Spleen (tissue), 11 donors: ENCODE measurements around the gene SCGB1A1. TPM values are rescaled to one million over a fixed set of nuclear protein-coding genes. Genes with fewer than 3 reads are reported as not detected.
A peak's percentile ranks its signal among the peaks of the same experiment; 100 is the strongest.

Experiments
- DNase-seq: peaks from one replicate; pipeline ENCODE4 v3.0.0-alpha.2; 2020
- H3K27ac ChIP-seq, 8 donors: fragments of 200-600 bp; sonication (generic) in 7 of 8; 1 replicate in 4 of 8; 2 replicates in 4 of 8; pipeline versions ENCODE4 v1.5.0 to v1.8.0; 2016 to 2021; ENCODE audit warnings: inconsistent platforms in 4 of 8, mild to moderate bottlenecking in 4 of 8, moderate library complexity in 1 of 8
- H3K27me3 ChIP-seq, 7 donors: fragments of 200-600 bp; sonication (generic) in 6 of 7; replicated peaks in 1 of 7; 1 replicate in 4 of 7; 2 replicates in 3 of 7; pipeline versions ENCODE4 v1.5.0 to v1.8.0; 2016 to 2021; ENCODE audit warnings: inconsistent platforms in 3 of 7, mild to moderate bottlenecking in 1 of 7
- H3K36me3 ChIP-seq, 6 donors: fragments of 200-600 bp; sonication (generic) in 5 of 6; 1 replicate in 4 of 6; 2 replicates in 2 of 6; pipeline versions ENCODE4 v1.5.0 to v1.8.0; 2016 to 2021; ENCODE audit warnings: inconsistent platforms in 2 of 6
- H3K4me1 ChIP-seq, 6 donors: fragments of 200-600 bp; sonication (generic) in 5 of 6; 1 replicate in 3 of 6; 2 replicates in 3 of 6; pipeline versions ENCODE4 v1.5.0 to v1.8.0; 2016 to 2021; ENCODE audit warnings: inconsistent platforms in 3 of 6
- H3K4me3 ChIP-seq, 8 donors: fragments of 200-600 bp; sonication (generic) in 7 of 8; 1 replicate in 4 of 8; 2 replicates in 4 of 8; pipeline versions ENCODE4 v1.5.0 to v1.8.0; 2016 to 2021; ENCODE audit warnings: inconsistent platforms in 4 of 8, mild to moderate bottlenecking in 4 of 8, moderate library complexity in 2 of 8
- H3K9me3 ChIP-seq, 8 donors: fragments of 200-600 bp; sonication (generic) in 7 of 8; 1 replicate in 4 of 8; 2 replicates in 4 of 8; pipeline versions ENCODE4 v1.5.0 to v1.8.0; 2016 to 2021; ENCODE audit warnings: inconsistent platforms in 4 of 8
- POLR2A ChIP-seq, 3 donors: fragments of 450-650 bp; IDR thresholded peaks; one replicate each; pipeline ENCODE4 v1.5.1; 2017; ENCODE audit warnings: antibody characterized with exemption in 3 of 3, mild to moderate bottlenecking in 1 of 3
- POLR2AphosphoS5 ChIP-seq, 3 donors: sonication (generic); formaldehyde crosslinking; IDR thresholded peaks; one replicate each; pipeline ENCODE4 v1.5.1; 2017; ENCODE audit warnings: antibody characterized with exemption in 3 of 3
- WGBS, 5 donors: extraction: QIAGEN DNeasy Blood & Tissue Kit in 3 of 5; methylation state at CpG; one replicate each; pipeline versions ENCODE4 v1.1.5 to v1.1.7; 2013 to 2018; 5-methylcytosine and 5-hydroxymethylcytosine counted together
- intact Hi-C: fragments of 100-400 bp; cut with DNase I; formaldehyde crosslinking; loops from one replicate; pipeline ENCODE4 v1.15.0; 2023; ENCODE audit warnings: low total_unique reads
- polyA plus RNA-seq, 3 donors: library from polyadenylated mRNA; stranded (reverse); fragments of 200-250 nt; gene quantifications; one replicate each; pipeline ENCODE4 v1.2.1, GENCODE V29; 2013
- total RNA-seq, 7 donors: library from RNA; depleted of rRNA in 3 of 7; stranded (reverse); fragments of >200 nt in 3 of 7; fragmentation: NEBNext Ultra II Directional in 4 of 7; extraction: Animal tissue kit (Norgen Biotek cat#: 25700) in 4 of 7; gene quantifications; one replicate each; pipeline versions ENCODE4 v1.1.0 to v1.2.1, GENCODE V29; 2016 to 2021
- TF ChIP-seq, protein P1 (sequence below), 11 experiments: fragments of 200-600 bp in 7 of 11; fragments of 450-650 bp in 4 of 11; sonication (generic) in 4 of 11; IDR thresholded peaks in 8 of 11; conservative IDR thresholded peaks in 3 of 11; 1 replicate in 7 of 11; 2 replicates in 4 of 11; pipeline versions ENCODE4 v1.4.0 to v1.8.0; 2016 to 2021; ENCODE audit warnings: antibody characterized with exemption in 11 of 11, inconsistent platforms in 4 of 11, mild to moderate bottlenecking in 1 of 11
- donor health status: healthy with polysubstance abuse.
- donor health status: DM: no; HTN: no; CAD: no; lungs with moderate emphysema.
- donor health status: DM: no; HTN: no; CAD: no.
- donor health status: Bipolar disorder and iron deficiency.
- donor health status: healthy.
- donor health status: DM: no; HTN: no; CAD: no.
- donor health status: DM: yes; HTN: yes; CAD: no.

The SCGB1A1 gene
- total and polyA plus RNA-seq, 10 donors: 0.35 TPM; not detected in 9

DNA sequence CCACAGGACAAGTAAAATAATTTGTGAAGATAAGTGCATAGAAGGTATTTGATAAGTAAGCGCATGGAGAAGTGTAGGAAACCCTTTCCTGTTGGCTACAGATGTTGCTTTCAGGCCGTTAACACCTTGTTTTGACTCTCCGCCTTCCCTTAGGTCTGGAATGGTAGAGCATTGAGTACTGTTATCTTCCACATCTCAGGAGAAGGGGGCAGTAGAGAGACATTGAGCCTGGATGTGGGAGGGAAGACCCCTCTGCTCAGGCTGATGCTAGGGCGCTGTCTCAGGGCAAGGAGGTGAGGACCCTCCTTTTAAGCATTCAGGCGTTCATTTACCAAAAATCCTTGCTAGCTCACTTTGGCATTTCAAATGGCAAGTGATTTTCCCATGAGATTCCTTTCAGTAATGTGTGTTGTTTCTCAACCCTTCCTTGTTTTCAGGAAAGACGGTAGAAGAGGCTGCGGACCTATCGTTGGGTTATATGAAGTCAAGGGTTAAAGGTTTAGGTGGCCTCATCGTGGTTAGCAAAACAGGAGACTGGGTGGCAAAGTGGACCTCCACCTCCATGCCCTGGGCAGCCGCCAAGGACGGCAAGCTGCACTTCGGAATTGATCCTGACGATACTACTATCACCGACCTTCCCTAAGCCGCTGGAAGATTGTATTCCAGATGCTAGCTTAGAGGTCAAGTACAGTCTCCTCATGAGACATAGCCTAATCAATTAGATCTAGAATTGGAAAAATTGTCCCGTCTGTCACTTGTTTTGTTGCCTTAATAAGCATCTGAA, 27.0 kb upstream of the SCGB1A1 start:
- 88 to 90% (median 89%) methylated on average over 16 of the region's 16 CpGs for WGBS, 5 donors
- peak; percentile 24 for DNase-seq
- no peak overlapping the region for H3K27ac ChIP-seq
- H3K4me1 ChIP-seq: peaks cover 0 to 17% (median 5%) of the 10 kb centered on the region in 6 donors
- no peaks in the 10 kb centered on the region for H3K27me3 ChIP-seq
- H3K36me3 ChIP-seq: peaks cover 0 to 12% (median 0%) of the 10 kb centered on the region in 6 donors
- TF ChIP-seq POLR2AphosphoS5 (IDR thresholded peaks at IDR 0.05): no peak
- TF ChIP-seq, protein P1, sequence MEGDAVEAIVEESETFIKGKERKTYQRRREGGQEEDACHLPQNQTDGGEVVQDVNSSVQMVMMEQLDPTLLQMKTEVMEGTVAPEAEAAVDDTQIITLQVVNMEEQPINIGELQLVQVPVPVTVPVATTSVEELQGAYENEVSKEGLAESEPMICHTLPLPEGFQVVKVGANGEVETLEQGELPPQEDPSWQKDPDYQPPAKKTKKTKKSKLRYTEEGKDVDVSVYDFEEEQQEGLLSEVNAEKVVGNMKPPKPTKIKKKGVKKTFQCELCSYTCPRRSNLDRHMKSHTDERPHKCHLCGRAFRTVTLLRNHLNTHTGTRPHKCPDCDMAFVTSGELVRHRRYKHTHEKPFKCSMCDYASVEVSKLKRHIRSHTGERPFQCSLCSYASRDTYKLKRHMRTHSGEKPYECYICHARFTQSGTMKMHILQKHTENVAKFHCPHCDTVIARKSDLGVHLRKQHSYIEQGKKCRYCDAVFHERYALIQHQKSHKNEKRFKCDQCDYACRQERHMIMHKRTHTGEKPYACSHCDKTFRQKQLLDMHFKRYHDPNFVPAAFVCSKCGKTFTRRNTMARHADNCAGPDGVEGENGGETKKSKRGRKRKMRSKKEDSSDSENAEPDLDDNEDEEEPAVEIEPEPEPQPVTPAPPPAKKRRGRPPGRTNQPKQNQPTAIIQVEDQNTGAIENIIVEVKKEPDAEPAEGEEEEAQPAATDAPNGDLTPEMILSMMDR (IDR thresholded peaks at IDR 0.05 in 8 of 11, conservative IDR thresholded peaks at IDR 0.05 in 3 of 11): no peak
- TF ChIP-seq POLR2A (IDR thresholded peaks at IDR 0.05): no peak
- H3K4me3 ChIP-seq: no peak overlapping the region
- no peaks in the 10 kb centered on the region for H3K9me3 ChIP-seq
- intact Hi-C loops: loop anchor here (10.0 kb wide), 2 partner anchors 303 to 473 kb away; no protein-coding TSS in a partner anchor

DNA sequence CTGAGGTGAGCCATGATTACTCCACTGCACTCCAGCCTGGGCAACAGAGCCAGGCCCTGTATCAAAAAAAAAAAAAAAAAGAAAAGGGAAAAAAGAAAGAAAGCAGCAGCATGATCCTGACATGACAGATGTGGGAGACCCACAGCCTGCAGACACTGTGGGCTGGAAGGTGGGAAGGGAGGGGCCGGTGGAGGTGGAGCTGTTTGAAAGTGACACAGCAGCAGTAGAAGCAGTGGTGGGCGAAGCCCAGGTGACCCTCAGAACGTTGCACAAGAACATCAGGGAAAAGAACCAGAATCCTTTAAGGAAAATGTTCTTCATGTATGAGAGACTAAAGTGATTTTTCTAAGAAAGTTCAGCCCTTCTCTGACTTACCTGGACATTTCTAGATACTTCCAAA, 26.3 kb upstream of the SCGB1A1 start:
- TF ChIP-seq POLR2A (IDR thresholded peaks at IDR 0.05) (no peak), POLR2AphosphoS5 (IDR thresholded peaks at IDR 0.05) (no peak)
- TF ChIP-seq, protein P1 (IDR thresholded peaks at IDR 0.05 in 8 of 11, conservative IDR thresholded peaks at IDR 0.05 in 3 of 11): no peak
- H3K4me1 ChIP-seq: peaks cover 0 to 17% (median 5%) of the 10 kb centered on the region in 6 donors
- H3K27me3 ChIP-seq: no peaks in the 10 kb centered on the region
- intact Hi-C loops: loop anchor here (10.0 kb wide), 2 partner anchors 302 to 472 kb away; no protein-coding TSS in a partner anchor
- WGBS, 5 donors: 67 to 74% (median 69%) methylated on average over 3 of the region's 3 CpGs
- H3K9me3 ChIP-seq: no peaks in the 10 kb centered on the region
- DNase-seq: no peak
- peaks cover 0 to 12% (median 0%) of the 10 kb centered on the region in 6 donors for H3K36me3 ChIP-seq
- H3K4me3 ChIP-seq: no peak overlapping the region
- no peak overlapping the region for H3K27ac ChIP-seq

DNA sequence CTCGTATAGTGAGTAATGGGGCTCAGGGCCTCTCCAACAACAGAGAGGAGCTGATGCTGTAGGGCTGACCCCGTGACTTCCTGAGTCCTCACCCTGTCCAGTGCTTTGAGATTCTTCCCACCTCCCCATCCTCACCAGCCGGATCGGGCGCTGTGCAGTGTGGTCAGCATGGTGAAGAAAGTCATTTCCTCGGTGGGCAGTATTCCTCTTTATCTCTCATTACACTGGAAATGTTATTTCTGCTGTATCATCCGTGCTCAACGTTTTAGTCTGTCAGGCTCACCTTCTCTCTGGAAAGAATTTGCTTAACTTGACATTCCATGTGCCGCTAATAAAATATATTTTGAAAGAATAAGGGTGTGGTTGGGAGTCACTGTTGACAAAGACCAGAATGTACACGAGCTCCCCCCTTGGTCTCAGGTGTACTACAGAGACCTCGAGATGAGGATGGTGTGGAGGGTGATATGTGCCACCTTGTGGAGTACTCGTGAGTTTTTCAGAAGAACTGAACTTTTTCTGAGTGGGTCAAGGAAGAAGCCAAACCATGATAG, 25.7 kb upstream of the SCGB1A1 start:
- Histone ChIP-seq H3K4me3 (no peak overlapping the region), H3K27ac (no peak overlapping the region), H3K27me3 (no peaks in the 10 kb centered on the region), H3K9me3 (no peaks in the 10 kb centered on the region), H3K36me3 (peaks cover 0 to 12% (median 0%) of the 10 kb centered on the region in 6 donors), H3K4me1 (peaks cover 0 to 23% (median 6%) of the 10 kb centered on the region in 6 donors)
- WGBS, 5 donors: 33 to 49% (median 47%) methylated on average over 12 of the region's 12 CpGs
- no peak for DNase-seq
- TF ChIP-seq, protein P1 (IDR thresholded peaks at IDR 0.05 in 8 of 11, conservative IDR thresholded peaks at IDR 0.05 in 3 of 11): peak in 6 of 11 experiments; percentile 10 to 31 (median 16)
- no peak for TF ChIP-seq POLR2A (IDR thresholded peaks at IDR 0.05)
- intact Hi-C loops: loop anchor here (10.0 kb wide), 2 partner anchors 302 to 472 kb away; no protein-coding TSS in a partner anchor

DNA sequence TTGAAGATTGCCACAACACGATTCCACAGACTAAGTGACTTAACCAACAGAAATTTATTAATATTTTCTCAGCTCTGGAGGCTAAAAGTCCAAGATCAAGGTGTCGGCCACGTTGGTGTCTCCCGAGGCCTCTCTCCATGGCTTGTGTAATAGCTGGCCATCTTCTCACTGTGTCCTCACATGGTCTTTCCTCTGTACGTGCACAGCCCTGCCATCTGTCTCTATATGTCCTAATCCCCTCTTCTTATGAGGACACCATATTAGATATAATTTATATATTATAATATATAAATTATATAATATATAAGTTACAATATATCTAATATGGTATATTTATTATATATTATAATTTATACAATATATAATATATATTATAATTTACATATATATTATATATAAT, 25.1 kb upstream of the SCGB1A1 start:
- DNase-seq: no peak
- peaks cover 0 to 29% (median 8%) of the 10 kb centered on the region in 6 donors for H3K4me1 ChIP-seq
- no peaks in the 10 kb centered on the region for H3K27me3 ChIP-seq
- TF ChIP-seq POLR2A (IDR thresholded peaks at IDR 0.05) (no peak), POLR2AphosphoS5 (IDR thresholded peaks at IDR 0.05) (no peak)
- TF ChIP-seq, protein P1 (IDR thresholded peaks at IDR 0.05 in 8 of 11, conservative IDR thresholded peaks at IDR 0.05 in 3 of 11): no peak
- WGBS, 5 donors: 57 to 81% (median 69%) methylated on average over 5 of the region's 5 CpGs
- no peak overlapping the region for H3K27ac ChIP-seq
- peaks cover 0 to 12% (median 0%) of the 10 kb centered on the region in 6 donors for H3K36me3 ChIP-seq
- no peaks in the 10 kb centered on the region for H3K9me3 ChIP-seq
- intact Hi-C loops: loop anchor here (10.0 kb wide), 2 partner anchors 301 to 471 kb away; no protein-coding TSS in a partner anchor
- H3K4me3 ChIP-seq: no peak overlapping the region
